Measurements from ENCODE around the gene YJEFN3.
A peak's percentile ranks its signal among the peaks of the same experiment; 100 is the strongest.

The YJEFN3 gene

GRCh38 chr19:19534556-19535265 is 6.0 kb downstream of the YJEFN3 start:
- H2BK120ac ChIP-seq (ENCODE audit: low read depth, low read length), result no peak overlapping the region
- no peak for DNase-seq (ENCODE audit: low spot score)
- H3K18ac ChIP-seq (ENCODE audit: low read length), result peak overlapping the region; percentile 45
- H3K4me1 ChIP-seq (ENCODE audit: control insufficient read depth in 2 of 2, insufficient read depth in 1 of 2, low read depth in 1 of 2, low read length in 2 of 2), result peaks cover 3 to 13% of the 10 kb centered on the region in 2 donors
- no peak overlapping the region for H3K4me2 ChIP-seq (ENCODE audit: insufficient read depth, low read length, poor library complexity, severe bottlenecking)
- H3K27me3 ChIP-seq (ENCODE audit: control insufficient read depth in 3 of 3, insufficient read depth in 3 of 3, low read depth in 1 of 3, low read length in 3 of 3), result peaks cover 0 to 11% (median 0%) of the 10 kb centered on the region in 3 experiments
- no peak overlapping the region for H2BK12ac ChIP-seq (ENCODE audit: low read length)
- no peak overlapping the region for H2BK5ac ChIP-seq (ENCODE audit: low read length)
- no peak overlapping the region for H4K8ac ChIP-seq (ENCODE audit: low read depth, low read length)
- no peak overlapping the region for H2AK5ac ChIP-seq (ENCODE audit: low read depth, low read length)
- H3K9me3 ChIP-seq (replicated peaks in 1 of 2; ENCODE audit: control insufficient read depth in 2 of 2, insufficient read depth in 1 of 2, low read depth in 1 of 2, low read length in 2 of 2), result peaks cover 0 to 1% of the 10 kb centered on the region in 2 donors
- no peak overlapping the region for H3K23ac ChIP-seq (ENCODE audit: low read depth, low read length, poor library complexity)
- no peak overlapping the region for H3K4me3 ChIP-seq (ENCODE audit: low read length in 2 of 2)
- H3K14ac ChIP-seq (ENCODE audit: low read length), result peak overlapping the region; percentile 0
- no peak overlapping the region for H4K91ac ChIP-seq (ENCODE audit: low read depth, low read length, poor library complexity)
- no peak overlapping the region for H3K9ac ChIP-seq (ENCODE audit: low read depth, low read length, poor library complexity)
- peaks cover 3% of the 10 kb centered on the region for H3K79me1 ChIP-seq (ENCODE audit: low read depth, low read length)
- H3K27ac ChIP-seq (replicated peaks; ENCODE audit: low read length), result no peak overlapping the region
- H2BK15ac ChIP-seq (ENCODE audit: low read length), result no peak overlapping the region
- H3K4ac ChIP-seq (ENCODE audit: low read length), result no peak overlapping the region
- peaks cover 4 to 34% of the 10 kb centered on the region in 2 donors for H3K36me3 ChIP-seq (replicated peaks in 1 of 2; ENCODE audit: control insufficient read depth in 2 of 2, insufficient read depth in 2 of 2, low read length in 2 of 2)
- no CpG with 5 or more reads among the region's 27 CpGs for WGBS, 2 donors (ENCODE audit: extremely low coverage in 2 of 2, insufficient read length in 2 of 2, insufficient replicate concordance in 1 of 2)
- H2AFZ ChIP-seq (ENCODE audit: low read length), result no peak overlapping the region

GRCh38 chr19:19535311-19536191 is 6.8 kb downstream of the YJEFN3 start:
- Histone ChIP-seq H3K27ac (replicated peaks; ENCODE audit: low read length) (no peak overlapping the region), H3K4me3 (ENCODE audit: low read length in 2 of 2) (no peak overlapping the region), H3K27me3 (ENCODE audit: control insufficient read depth in 3 of 3, insufficient read depth in 3 of 3, low read depth in 1 of 3, low read length in 3 of 3) (peaks cover 0 to 16% (median 0%) of the 10 kb centered on the region in 3 experiments), H3K18ac (ENCODE audit: low read length) (peak overlapping the region; percentile 48), H3K23ac (ENCODE audit: low read depth, low read length, poor library complexity) (peak overlapping the region; percentile 0), H2BK5ac (ENCODE audit: low read length) (no peak overlapping the region), H3K79me1 (ENCODE audit: low read depth, low read length) (peaks cover 3% of the 10 kb centered on the region), H3K14ac (ENCODE audit: low read length) (no peak overlapping the region), H2BK15ac (ENCODE audit: low read length) (no peak overlapping the region), H2AK5ac (ENCODE audit: low read depth, low read length) (no peak overlapping the region), H3K9me3 (replicated peaks in 1 of 2; ENCODE audit: control insufficient read depth in 2 of 2, insufficient read depth in 1 of 2, low read depth in 1 of 2, low read length in 2 of 2) (peaks cover 0 to 1% of the 10 kb centered on the region in 2 donors), H4K91ac (ENCODE audit: low read depth, low read length, poor library complexity) (no peak overlapping the region), H3K4ac (ENCODE audit: low read length) (peak overlapping the region; percentile 23), H2BK12ac (ENCODE audit: low read length) (peak overlapping the region; percentile 10), H3K36me3 (replicated peaks in 1 of 2; ENCODE audit: control insufficient read depth in 2 of 2, insufficient read depth in 2 of 2, low read length in 2 of 2) (peaks cover 4 to 29% of the 10 kb centered on the region in 2 donors), H4K8ac (ENCODE audit: low read depth, low read length) (peak overlapping the region; percentile 65), H2BK120ac (ENCODE audit: low read depth, low read length) (no peak overlapping the region), H3K4me1 (ENCODE audit: control insufficient read depth in 2 of 2, insufficient read depth in 1 of 2, low read depth in 1 of 2, low read length in 2 of 2) (peaks cover 0 to 13% of the 10 kb centered on the region in 2 donors), H2AFZ (ENCODE audit: low read length) (no peak overlapping the region), H3K9ac (ENCODE audit: low read depth, low read length, poor library complexity) (no peak overlapping the region), H3K4me2 (ENCODE audit: insufficient read depth, low read length, poor library complexity, severe bottlenecking) (no peak overlapping the region)
- no peak for DNase-seq (ENCODE audit: low spot score)
- WGBS, 2 donors (ENCODE audit: extremely low coverage in 2 of 2, insufficient read length in 2 of 2, insufficient replicate concordance in 1 of 2), result no CpG with 5 or more reads among the region's 34 CpGs

GRCh38 chr19:19537075-19538048 is 8.7 kb downstream of the YJEFN3 start:
- Histone ChIP-seq H3K4me3 (ENCODE audit: low read length in 2 of 2) (no peak overlapping the region), H3K4me1 (ENCODE audit: control insufficient read depth in 2 of 2, insufficient read depth in 1 of 2, low read depth in 1 of 2, low read length in 2 of 2) (peaks cover 0 to 12% of the 10 kb centered on the region in 2 donors), H2AK5ac (ENCODE audit: low read depth, low read length) (peak overlapping the region; percentile 58), H3K36me3 (replicated peaks in 1 of 2; ENCODE audit: control insufficient read depth in 2 of 2, insufficient read depth in 2 of 2, low read length in 2 of 2) (peaks cover 2 to 14% of the 10 kb centered on the region in 2 donors), H3K4ac (ENCODE audit: low read length) (no peak overlapping the region), H3K4me2 (ENCODE audit: insufficient read depth, low read length, poor library complexity, severe bottlenecking) (peak overlapping the region; percentile 91), H3K27ac (replicated peaks; ENCODE audit: low read length) (no peak overlapping the region), H4K91ac (ENCODE audit: low read depth, low read length, poor library complexity) (no peak overlapping the region), H3K14ac (ENCODE audit: low read length) (no peak overlapping the region), H4K8ac (ENCODE audit: low read depth, low read length) (no peak overlapping the region), H2BK5ac (ENCODE audit: low read length) (peak overlapping the region; percentile 39), H3K79me1 (ENCODE audit: low read depth, low read length) (peaks cover 2% of the 10 kb centered on the region), H2BK12ac (ENCODE audit: low read length) (no peak overlapping the region), H3K23ac (ENCODE audit: low read depth, low read length, poor library complexity) (peak overlapping the region; percentile 81), H2AFZ (ENCODE audit: low read length) (no peak overlapping the region), H3K18ac (ENCODE audit: low read length) (peak overlapping the region; percentile 53), H3K9ac (ENCODE audit: low read depth, low read length, poor library complexity) (no peak overlapping the region), H3K27me3 (ENCODE audit: control insufficient read depth in 3 of 3, insufficient read depth in 3 of 3, low read depth in 1 of 3, low read length in 3 of 3) (peaks cover 0 to 25% (median 0%) of the 10 kb centered on the region in 3 experiments), H2BK15ac (ENCODE audit: low read length) (no peak overlapping the region), H3K9me3 (replicated peaks in 1 of 2; ENCODE audit: control insufficient read depth in 2 of 2, insufficient read depth in 1 of 2, low read depth in 1 of 2, low read length in 2 of 2) (peaks cover 0 to 1% of the 10 kb centered on the region in 2 donors), H2BK120ac (ENCODE audit: low read depth, low read length) (no peak overlapping the region)
- WGBS, 2 donors (ENCODE audit: extremely low coverage in 2 of 2, insufficient read length in 2 of 2, insufficient replicate concordance in 1 of 2), result no CpG with 5 or more reads among the region's 59 CpGs
- no peak for DNase-seq (ENCODE audit: low spot score)

Data from neuronal stem cell (in vitro differentiated cells).